Naive thymus-derived CD4-positive, alpha-beta T cell (primary cell): ENCODE measurements around the gene SOHLH2. TPM values are rescaled to one million over a fixed set of nuclear protein-coding genes. Genes with fewer than 3 reads are reported as not detected.

Experiments used
- ATAC-seq: fragments of 150-1000 bp; cut with Tn5 transposase; 2 replicates; pipeline ENCODE4 v1.10.0; 2021; ENCODE audit warnings: mild to moderate bottlenecking, moderate library complexity
- CTCF ChIA-PET: fragments of 350-600 bp; sonication (Branson Sonifier 250); formaldehyde crosslinking; loops from one replicate; lab custom pipeline; 2021; ENCODE audit warnings: antibody characterized with exemption; lab: Charles Lee
- POLR2A ChIA-PET: fragments of 350-600 bp; sonication (Branson Sonifier 250); formaldehyde crosslinking; loops from one replicate; lab custom pipeline; 2021; ENCODE audit warnings: antibody characterized with exemption, inconsistent platforms; lab: Charles Lee
- DNase-seq, 9 donors: peaks; one replicate each; pipeline versions ENCODE4 v3.0.0 to v3.0.0-alpha.2; 2020 to 2022; ENCODE audit warnings: mixed read lengths in 1 of 9
- H3K27ac ChIP-seq: one replicate; pipeline ENCODE4 v1.7.0; 2013; ENCODE audit warnings: mild to moderate bottlenecking, low read depth, low read length, moderate library complexity
- H3K27me3 ChIP-seq, 2 donors: one replicate each; pipeline ENCODE4 v1.7.0; 2013; ENCODE audit warnings: low read length in 2 of 2, mild to moderate bottlenecking in 2 of 2, moderate library complexity in 2 of 2; ENCODE audit not compliant: control insufficient read depth in 2 of 2, insufficient read depth in 2 of 2
- H3K36me3 ChIP-seq, 3 experiments: 1 replicate in 2 of 3; 2 replicates in 1 of 3; pipeline ENCODE4 v1.7.0; 2013; ENCODE audit warnings: low read length in 3 of 3, mild to moderate bottlenecking in 3 of 3, moderate library complexity in 1 of 3; ENCODE audit not compliant: insufficient read depth in 3 of 3, control insufficient read depth in 2 of 3
- H3K4me1 ChIP-seq, 2 donors: one replicate each; pipeline ENCODE4 v1.7.0; 2013; ENCODE audit warnings: low read length in 2 of 2, mild to moderate bottlenecking in 2 of 2, moderate library complexity in 1 of 2; ENCODE audit not compliant: control insufficient read depth in 2 of 2, insufficient read depth in 2 of 2
- H3K4me3 ChIP-seq: 2 replicates; pipeline ENCODE4 v1.7.0; 2013; ENCODE audit warnings: mild to moderate bottlenecking, low read length
- H3K9me3 ChIP-seq, 3 experiments: 1 replicate in 2 of 3; 2 replicates in 1 of 3; pipeline ENCODE4 v1.7.0; 2013; ENCODE audit warnings: low read length in 3 of 3; ENCODE audit not compliant: control insufficient read depth in 2 of 3
- H3K27ac Mint-ChIP-seq, 9 donors: one replicate each; pipeline ENCODE4 v1.8.0; 2020 to 2022; ENCODE audit warnings: mixed read lengths in 9 of 9, mild to moderate bottlenecking in 8 of 9, moderate library complexity in 5 of 9, inconsistent platforms in 2 of 9
- H3K27me3 Mint-ChIP-seq, 5 donors: one replicate each; pipeline ENCODE4 v1.8.0; 2021 to 2022; ENCODE audit warnings: mixed read lengths in 5 of 5, mild to moderate bottlenecking in 1 of 5
- H3K36me3 Mint-ChIP-seq, 5 donors: one replicate each; pipeline ENCODE4 v1.8.0; 2020 to 2022; ENCODE audit warnings: mixed read lengths in 5 of 5, mild to moderate bottlenecking in 3 of 5, inconsistent platforms in 1 of 5
- H3K4me1 Mint-ChIP-seq, 7 donors: one replicate each; pipeline ENCODE4 v1.8.0; 2020 to 2022; ENCODE audit warnings: mixed read lengths in 7 of 7, mild to moderate bottlenecking in 3 of 7, inconsistent platforms in 1 of 7
- H3K4me3 Mint-ChIP-seq, 10 donors: one replicate each; pipeline ENCODE4 v1.8.0; 2020 to 2022; ENCODE audit warnings: mild to moderate bottlenecking in 10 of 10, mixed read lengths in 10 of 10, moderate library complexity in 6 of 10, inconsistent platforms in 2 of 10
- H3K9me3 Mint-ChIP-seq, 11 donors: one replicate each; pipeline ENCODE4 v1.8.0; 2020 to 2022; ENCODE audit warnings: mixed read lengths in 11 of 11, mild to moderate bottlenecking in 4 of 11, inconsistent platforms in 1 of 11, moderate library complexity in 1 of 11
- intact Hi-C, 2 donors: fragments of 100-400 bp; cut with micrococcal nuclease; formaldehyde crosslinking; loops; one replicate each; pipeline ENCODE4 v1.15.1; 2023
- polyA plus RNA-seq, 2 donors: library from polyadenylated mRNA; unstranded; fragments of 300-500 nt; fragmentation: Illumina TruSeq; gene quantifications; one replicate each; pipeline ENCODE4 v1.2.3, GENCODE V29; 2021
- total RNA-seq, 6 experiments: library from RNA in 5 of 6; stranded (reverse) in 5 of 6; gene quantifications; 1 replicate in 5 of 6; 2 replicates in 1 of 6; pipeline ENCODE4 v1.2.3 and lab custom pipeline; 2021 to 2026

Gene SOHLH2
- total and polyA plus RNA-seq, 7 experiments from 2014 or later, result not detected

GRCh38 chr13:36131222-36131930 is 83.0 kb downstream of the SOHLH2 start, which contains the start of gene DCLK1:
DCLK1 (minus strand) TSS chr13:36131382.
- no peaks in the 10 kb centered on the region for H3K4me1 ChIP-seq
- CTCF ChIA-PET, result no interaction called here
- H3K27me3 Mint-ChIP-seq, result peaks cover 34 to 54% (median 41%) of the 10 kb centered on the region in 5 donors

GRCh38 chr13:36130552-36131221 is 83.7 kb downstream of the SOHLH2 start:
- Histone ChIP-seq H3K4me3 (no peak overlapping the region), H3K36me3 (no peaks in the 10 kb centered on the region), H3K4me1 (no peaks in the 10 kb centered on the region), H3K27me3 (peaks cover 0 to 5% of the 10 kb centered on the region in 2 donors), H3K9me3 (no peaks in the 10 kb centered on the region), H3K27ac (no peak overlapping the region)
- H3K27ac Mint-ChIP-seq, result no peak overlapping the region
- no peaks in the 10 kb centered on the region for H3K36me3 Mint-ChIP-seq
- intact Hi-C loops, result no loop called here
- ChIA-PET POLR2A (no interaction called here), CTCF (no interaction called here)
- peaks cover 0 to 5% (median 2%) of the 10 kb centered on the region in 11 donors for H3K9me3 Mint-ChIP-seq
- H3K4me3 Mint-ChIP-seq, result no peak overlapping the region
- no peak for DNase-seq
- H3K4me1 Mint-ChIP-seq, result peaks cover 0 to 2% (median 0%) of the 10 kb centered on the region in 7 donors
- peaks cover 34 to 51% (median 41%) of the 10 kb centered on the region in 5 donors for H3K27me3 Mint-ChIP-seq
- no peak for ATAC-seq

More at GRCh38 chr13:36131222-36131930, 83.0 kb downstream of the SOHLH2 start, which contains the start of gene DCLK1:
- no peaks in the 10 kb centered on the region for H3K9me3 ChIP-seq
- H3K27me3 ChIP-seq, result peaks cover 0 to 5% of the 10 kb centered on the region in 2 donors
- no peak for DNase-seq
- no peak within 1 kb of the TSS for H3K4me3 ChIP-seq
- H3K4me3 Mint-ChIP-seq, result no peak within 1 kb of the TSS
- ATAC-seq, result no peak
- H3K36me3 Mint-ChIP-seq, result no peaks in the 10 kb centered on the region
- POLR2A ChIA-PET, result no interaction called here
- H3K27ac ChIP-seq, result no peak within 1 kb of the TSS
- H3K27ac Mint-ChIP-seq, result no peak within 1 kb of the TSS
- intact Hi-C loops, result no loop called here
- peaks cover 0 to 8% (median 2%) of the 10 kb centered on the region in 11 donors for H3K9me3 Mint-ChIP-seq
- H3K36me3 ChIP-seq, result no peaks in the 10 kb centered on the region
- peaks cover 0 to 2% (median 0%) of the 10 kb centered on the region in 7 donors for H3K4me1 Mint-ChIP-seq

- no peaks in the 10 kb centered on the region for H3K9me3 ChIP-seq
- H3K4me1 ChIP-seq, result no peaks in the 10 kb centered on the region
- Mint-ChIP-seq H3K27ac (no peak overlapping the region), H3K4me1 (peaks cover 0 to 2% (median 0%) of the 10 kb centered on the region in 7 donors), H3K9me3 (peaks cover 0 to 4% (median 0%) of the 10 kb centered on the region in 11 donors), H3K27me3 (peaks cover 34 to 45% (median 40%) of the 10 kb centered on the region in 5 donors), H3K4me3 (no peak overlapping the region), H3K36me3 (no peaks in the 10 kb centered on the region)
- no peak overlapping the region for H3K4me3 ChIP-seq
- no peaks in the 10 kb centered on the region for H3K36me3 ChIP-seq
- POLR2A ChIA-PET, result no interaction called here
- ATAC-seq (no peak), DNase-seq (no peak)
- H3K27me3 ChIP-seq, result peaks cover 0 to 5% of the 10 kb centered on the region in 2 donors
- CTCF ChIA-PET, result no interaction called here
- intact Hi-C loops, result no loop called here
- no peak overlapping the region for H3K27ac ChIP-seq
Observed at GRCh38 chr13:36130193-36130551, 84.2 kb downstream of the SOHLH2 start.

- H3K4me3 Mint-ChIP-seq, result no peak overlapping the region
- H3K9me3 Mint-ChIP-seq, result peaks cover 0 to 3% (median 0%) of the 10 kb centered on the region in 11 donors
- H3K27me3 Mint-ChIP-seq, result peaks cover 34 to 42% (median 35%) of the 10 kb centered on the region in 5 donors
- H3K36me3 Mint-ChIP-seq, result no peaks in the 10 kb centered on the region
- H3K4me1 ChIP-seq, result no peaks in the 10 kb centered on the region
- ATAC-seq, result no peak
- peaks cover 0 to 2% (median 0%) of the 10 kb centered on the region in 7 donors for H3K4me1 Mint-ChIP-seq
- intact Hi-C loops, result no loop called here
- H3K27me3 ChIP-seq, result peaks cover 0 to 5% of the 10 kb centered on the region in 2 donors
- no peak for DNase-seq
- no peak overlapping the region for H3K27ac ChIP-seq
- ChIA-PET POLR2A (no interaction called here), CTCF (no interaction called here)
- no peaks in the 10 kb centered on the region for H3K9me3 ChIP-seq
- H3K27ac Mint-ChIP-seq, result no peak overlapping the region
- no peak overlapping the region for H3K4me3 ChIP-seq
- H3K36me3 ChIP-seq, result no peaks in the 10 kb centered on the region
Observed at GRCh38 chr13:36129539-36129938, 84.8 kb downstream of the SOHLH2 start.

GRCh38 chr13:36126491-36126890 is 87.9 kb downstream of the SOHLH2 start:
- DNase-seq, result no peak
- H3K4me3 Mint-ChIP-seq, result no peak overlapping the region
- H3K4me3 ChIP-seq, result no peak overlapping the region
- no peaks in the 10 kb centered on the region for H3K4me1 ChIP-seq
- ATAC-seq, result no peak
- H3K9me3 Mint-ChIP-seq, result peaks cover 0 to 3% (median 0%) of the 10 kb centered on the region in 11 donors
- no peaks in the 10 kb centered on the region for H3K9me3 ChIP-seq
- intact Hi-C loops, result no loop called here
- peaks cover 9 to 19% (median 16%) of the 10 kb centered on the region in 5 donors for H3K27me3 Mint-ChIP-seq
- H3K36me3 ChIP-seq, result no peaks in the 10 kb centered on the region
- no peak overlapping the region for H3K27ac Mint-ChIP-seq
- H3K27ac ChIP-seq, result no peak overlapping the region
- H3K36me3 Mint-ChIP-seq, result no peaks in the 10 kb centered on the region
- ChIA-PET CTCF (no interaction called here), POLR2A (no interaction called here)
- peaks cover 0 to 2% (median 0%) of the 10 kb centered on the region in 7 donors for H3K4me1 Mint-ChIP-seq
- no peaks in the 10 kb centered on the region for H3K27me3 ChIP-seq

DNA sequence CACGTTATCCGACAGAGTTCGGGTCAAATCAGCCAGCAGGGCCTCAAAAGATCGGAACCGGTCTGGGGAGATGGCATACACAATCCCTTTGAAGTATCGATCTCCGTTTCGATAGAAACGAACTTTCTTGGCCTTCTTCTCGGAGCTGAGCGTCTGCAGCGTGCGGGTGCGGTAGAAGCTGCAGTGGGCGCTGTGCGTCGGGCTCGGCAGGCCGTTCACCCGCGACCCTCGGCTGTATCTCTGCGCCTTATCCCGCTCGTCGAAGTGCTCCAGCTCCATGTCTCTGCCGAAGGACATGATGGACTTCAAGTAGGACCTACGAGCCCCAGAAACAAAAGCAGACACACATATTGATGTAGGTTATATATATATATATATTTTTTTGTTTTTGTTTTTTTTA is 88.5 kb downstream of the SOHLH2 start:
- no peaks in the 10 kb centered on the region for H3K4me1 ChIP-seq
- DNase-seq, result no peak
- H3K9me3 ChIP-seq, result no peaks in the 10 kb centered on the region
- H3K36me3 ChIP-seq, result no peaks in the 10 kb centered on the region
- Mint-ChIP-seq H3K9me3 (peaks cover 0 to 3% (median 0%) of the 10 kb centered on the region in 11 donors), H3K36me3 (no peaks in the 10 kb centered on the region), H3K27me3 (peaks cover 9 to 18% (median 16%) of the 10 kb centered on the region in 5 donors), H3K27ac (no peak overlapping the region), H3K4me1 (peaks cover 0 to 2% (median 0%) of the 10 kb centered on the region in 7 donors), H3K4me3 (no peak overlapping the region)
- no peaks in the 10 kb centered on the region for H3K27me3 ChIP-seq
- intact Hi-C loops, result no loop called here
- no peak for ATAC-seq
- ChIA-PET CTCF (no interaction called here), POLR2A (no interaction called here)
- no peak overlapping the region for H3K4me3 ChIP-seq
- H3K27ac ChIP-seq, result no peak overlapping the region
